ENCODE measurements around the gene OVCH2. TPM values are rescaled to one million over a fixed set of nuclear protein-coding genes. Genes with fewer than 3 reads are reported as not detected.
"Not testable (repeated sequence)": the region's sequence is repeated elsewhere in the genome, so short reads cannot be mapped to it uniquely, and the experiment has no call there.

The OVCH2 gene, protein sequence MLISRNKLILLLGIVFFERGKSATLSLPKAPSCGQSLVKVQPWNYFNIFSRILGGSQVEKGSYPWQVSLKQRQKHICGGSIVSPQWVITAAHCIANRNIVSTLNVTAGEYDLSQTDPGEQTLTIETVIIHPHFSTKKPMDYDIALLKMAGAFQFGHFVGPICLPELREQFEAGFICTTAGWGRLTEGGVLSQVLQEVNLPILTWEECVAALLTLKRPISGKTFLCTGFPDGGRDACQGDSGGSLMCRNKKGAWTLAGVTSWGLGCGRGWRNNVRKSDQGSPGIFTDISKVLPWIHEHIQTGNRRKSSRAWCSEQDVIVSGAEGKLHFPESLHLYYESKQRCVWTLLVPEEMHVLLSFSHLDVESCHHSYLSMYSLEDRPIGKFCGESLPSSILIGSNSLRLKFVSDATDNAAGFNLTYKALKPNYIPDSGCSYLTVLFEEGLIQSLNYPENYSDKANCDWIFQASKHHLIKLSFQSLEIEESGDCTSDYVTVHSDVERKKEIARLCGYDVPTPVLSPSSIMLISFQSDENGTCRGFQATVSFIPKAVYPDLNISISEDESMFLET
- polyA plus RNA-seq (ENCODE audit: insufficient read length in 12 of 12) = 1 to 10 TPM in 2 of 12 donors, under 1 TPM in 7, not detected in 3; 0.15 to 4.7 (median 0.51) TPM
- long read RNA-seq, donor 1 = 0 reads
- long read RNA-seq, donor 2 = 0 reads
- long read RNA-seq, donor 3 = 0 reads
- long read RNA-seq, donor 4 = 0 reads
- long read RNA-seq, donor 5 = 0 reads
- long read RNA-seq, donor 6 = 0 reads
- long read RNA-seq, donor 7 = 0 reads
- long read RNA-seq, donor 8 = 0 reads
- long read RNA-seq, donor 9 = 0 reads
- long read RNA-seq, donor 10 = 0 reads
- long read RNA-seq, donor 11 = 0 reads

DNA sequence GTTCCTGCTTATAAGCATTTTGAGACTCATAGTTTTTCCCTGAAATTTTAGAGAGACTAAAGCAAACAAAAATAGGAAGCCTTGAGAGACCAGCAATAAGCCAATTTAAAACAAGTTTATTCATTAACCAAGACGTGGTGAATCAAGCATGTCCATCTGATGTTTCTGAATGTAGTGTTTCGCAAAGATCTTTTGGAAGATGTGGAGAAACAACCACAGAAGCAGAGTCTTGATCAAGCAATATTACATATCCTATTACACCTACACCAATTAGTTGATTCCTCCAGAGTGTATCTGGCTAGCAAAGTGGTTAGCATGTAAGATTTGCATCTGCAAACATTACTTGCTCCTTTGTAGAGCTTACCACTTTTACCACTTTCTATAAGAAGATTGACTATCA lies at the start of gene OVCH2:
OVCH2 (minus strand) TSS at position 101 of the 400 bp plus-strand sequence; CDS start at position 18, 83 bp downstream.
- DNase-seq = no peak

DNA sequence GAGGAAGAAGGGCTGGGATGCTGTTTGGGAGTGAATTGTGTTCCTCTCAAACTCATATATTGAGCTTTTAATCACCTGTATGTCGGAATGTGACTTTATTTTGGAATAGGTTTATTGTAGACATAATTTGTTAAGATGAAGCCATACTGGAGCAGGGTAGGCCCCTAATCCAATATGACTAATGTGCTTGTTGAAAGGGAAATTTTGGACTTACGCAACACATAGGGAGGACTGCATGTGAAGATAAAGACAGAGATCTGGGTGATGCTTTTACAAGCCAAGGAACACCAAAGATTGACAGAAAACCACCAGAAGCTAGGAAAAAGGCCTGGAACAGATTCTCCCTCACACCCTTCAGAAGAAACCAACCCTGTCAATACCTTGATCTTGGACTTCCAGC lies 43.2 kb upstream of the OVCH2 start:
- no peak for DNase-seq

DNA sequence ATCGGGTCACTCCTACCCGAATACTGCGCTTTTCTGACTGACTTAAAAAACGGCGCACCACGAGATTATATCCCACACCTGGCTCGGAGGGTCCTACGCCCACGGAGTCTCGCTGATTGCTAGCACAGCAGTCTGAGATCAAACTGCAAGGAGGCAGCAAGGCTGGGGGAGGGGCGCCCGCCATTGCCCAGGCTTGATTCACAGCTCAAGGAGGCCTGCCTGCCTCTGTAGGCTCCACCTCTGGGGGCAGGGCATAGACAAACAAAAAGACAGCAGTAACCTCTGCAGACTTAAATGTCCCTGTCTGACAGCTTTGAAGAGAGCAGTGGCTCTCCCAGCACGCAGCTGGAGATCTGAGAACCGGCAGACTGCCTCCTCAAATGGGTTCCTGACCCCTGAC lies 28.5 kb upstream of the OVCH2 start:
- not testable (repeated sequence) for DNase-seq

GRCh38 chr11:7714786-7715185 lies 8.5 kb upstream of the OVCH2 start:
- DNase-seq = no peak

DNA sequence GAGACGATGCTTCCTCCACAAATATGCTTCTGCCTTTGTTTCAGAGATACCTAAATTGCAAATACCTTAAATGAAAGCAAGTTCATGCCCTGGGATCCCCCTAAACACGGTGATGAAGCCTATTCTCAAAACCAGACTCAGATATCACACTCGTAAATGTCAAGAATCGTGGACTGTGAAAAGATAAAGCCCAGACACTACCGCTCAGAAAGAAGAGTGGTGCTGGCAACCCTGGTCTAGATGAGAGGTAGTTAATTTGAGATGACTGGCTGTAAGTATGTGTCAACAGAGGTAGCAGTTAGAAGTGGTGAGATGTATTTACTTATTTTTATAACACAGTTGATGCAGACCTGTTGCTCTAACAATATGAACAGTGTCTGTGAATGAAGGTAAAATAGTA lies 2.5 kb downstream of the OVCH2 start:
- no peak for DNase-seq

GRCh38 chr11:7696424-7696823 lies 9.9 kb downstream of the OVCH2 start:
- no peak for DNase-seq

DNA sequence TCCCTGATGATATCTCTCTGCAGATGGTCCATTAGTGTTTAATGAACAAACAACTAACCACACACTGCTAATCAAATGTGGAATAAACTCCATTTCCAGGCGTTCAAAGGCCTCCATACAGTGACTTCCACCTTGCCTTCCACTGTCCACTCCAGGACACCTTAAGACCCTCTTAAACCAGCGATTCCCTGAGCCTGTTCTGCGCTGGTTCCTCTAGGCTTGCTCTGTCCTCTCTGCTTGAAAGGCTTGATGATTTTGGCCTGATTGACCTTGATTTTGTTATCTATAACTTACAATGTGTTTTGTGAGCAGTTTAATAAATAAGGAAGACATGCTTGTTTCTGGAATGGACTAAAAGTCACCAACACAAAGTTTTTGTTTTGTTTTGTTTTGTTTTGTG lies 12.0 kb downstream of the OVCH2 start:
- DNase-seq = no peak

DNA sequence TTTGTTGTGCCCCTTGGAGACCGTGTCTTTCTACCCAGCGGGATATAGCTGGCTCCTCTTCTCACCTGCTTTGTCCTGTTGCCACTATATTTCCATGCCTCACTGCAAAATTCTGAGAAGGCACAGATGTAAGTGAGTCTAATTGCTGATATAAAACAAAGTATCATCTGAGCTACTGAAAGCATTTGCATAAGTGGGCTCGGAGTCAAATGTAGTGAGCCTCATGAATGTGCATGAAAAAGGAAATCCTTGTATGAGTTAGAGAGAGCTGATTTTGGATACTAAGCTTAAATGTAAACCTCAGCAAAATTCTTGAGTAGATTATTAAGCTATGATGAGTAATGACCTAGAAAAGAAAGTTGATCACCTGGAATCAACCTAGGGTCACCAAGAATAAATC lies 13.9 kb downstream of the OVCH2 start:
- no peak for DNase-seq

DNA sequence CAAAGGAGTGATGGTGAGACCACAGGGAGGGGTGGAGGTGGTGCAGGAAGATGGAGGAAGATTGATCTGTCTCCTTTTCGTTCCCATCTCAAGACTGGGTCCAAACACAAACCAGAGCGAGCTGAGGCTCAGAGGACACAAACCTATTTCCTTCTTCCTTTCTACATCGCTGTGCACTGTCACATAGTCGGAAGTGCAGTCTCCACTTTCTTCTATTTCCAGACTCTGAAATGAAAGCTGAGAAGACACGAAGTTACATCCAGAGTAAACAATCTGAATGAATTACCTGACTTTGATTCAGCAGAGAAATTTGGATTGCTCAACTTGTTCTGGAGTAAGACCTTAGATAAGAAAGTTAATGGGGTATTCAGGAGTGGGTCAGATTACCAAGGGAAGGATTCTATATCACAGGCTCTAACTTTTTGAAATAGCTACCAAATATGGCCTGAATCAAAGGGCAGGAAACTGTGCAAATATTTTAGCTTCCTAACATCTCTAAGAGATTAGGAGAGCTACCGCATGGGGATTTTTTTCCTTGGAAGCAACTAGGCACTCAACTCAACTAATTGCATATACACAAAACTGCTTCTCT lies 14.4 kb downstream of the OVCH2 start:
- DNase-seq = no peak

DNA sequence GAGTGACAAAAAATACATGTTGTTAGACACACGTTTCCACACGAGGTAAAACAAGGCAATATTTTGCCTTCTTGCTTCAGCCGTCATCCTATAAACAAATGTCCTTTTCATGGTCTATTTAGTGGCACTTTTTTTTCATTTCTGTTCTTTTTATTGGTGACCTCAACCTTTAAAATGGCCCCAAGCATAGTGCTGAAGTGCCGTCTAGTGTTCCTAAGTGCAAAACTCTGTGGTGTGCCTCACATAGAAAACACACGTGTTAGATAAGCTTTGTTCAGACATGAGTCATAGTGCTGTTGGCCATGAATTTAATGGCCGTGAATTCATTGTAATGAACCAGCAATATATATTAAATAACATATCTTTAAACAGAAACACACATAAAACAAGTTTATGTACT lies 15.6 kb downstream of the OVCH2 start:
- DNase-seq = no peak

- DNase-seq = no peak
Measured at GRCh38 chr11:7689239-7689638, 17.0 kb downstream of the OVCH2 start.

- peak; percentile 41 for DNase-seq
Measured at GRCh38 chr11:7688238-7688826, 17.9 kb downstream of the OVCH2 start.

- DNase-seq = no peak
Measured at GRCh38 chr11:7687386-7687785, 18.9 kb downstream of the OVCH2 start.

DNA sequence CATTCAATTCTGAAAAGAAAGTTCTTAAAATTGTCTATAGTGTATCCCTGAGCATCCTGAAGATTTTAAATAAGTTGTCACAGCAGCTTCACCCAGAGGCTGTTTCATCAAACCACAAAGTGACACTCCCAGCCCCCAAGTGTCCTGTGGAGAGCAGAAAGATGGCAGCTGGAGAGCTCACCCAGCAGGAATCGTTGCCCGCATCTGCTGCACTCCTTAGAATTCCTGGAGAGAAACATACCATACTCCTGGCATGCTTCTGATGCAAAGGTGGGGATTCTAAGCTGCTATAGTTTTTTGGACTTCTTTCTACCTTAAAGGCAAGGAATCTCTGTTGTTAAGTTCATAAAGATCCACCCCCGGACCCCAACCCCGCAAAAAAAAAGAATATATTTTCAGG lies 19.5 kb downstream of the OVCH2 start:
- no peak for DNase-seq

DNA sequence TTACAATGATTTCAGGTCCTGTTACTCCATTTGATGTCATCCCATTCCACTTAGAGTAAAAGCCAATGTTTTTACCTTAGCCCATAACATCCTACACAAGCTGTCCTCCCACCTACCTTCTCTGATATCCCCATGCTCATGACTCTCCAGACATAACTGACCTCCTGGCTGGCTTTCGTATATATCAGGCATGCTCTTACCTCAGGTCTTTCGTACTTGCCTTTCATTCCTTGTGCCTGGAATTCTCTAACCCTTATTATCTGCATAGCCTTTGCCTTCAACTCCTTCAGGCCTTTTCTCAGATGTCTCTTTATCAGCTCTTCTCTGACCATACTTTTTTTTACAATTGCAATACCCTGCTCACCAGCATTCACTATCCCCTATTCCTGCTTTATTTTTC lies 22.7 kb downstream of the OVCH2 start:
- DNase-seq = no peak

DNA sequence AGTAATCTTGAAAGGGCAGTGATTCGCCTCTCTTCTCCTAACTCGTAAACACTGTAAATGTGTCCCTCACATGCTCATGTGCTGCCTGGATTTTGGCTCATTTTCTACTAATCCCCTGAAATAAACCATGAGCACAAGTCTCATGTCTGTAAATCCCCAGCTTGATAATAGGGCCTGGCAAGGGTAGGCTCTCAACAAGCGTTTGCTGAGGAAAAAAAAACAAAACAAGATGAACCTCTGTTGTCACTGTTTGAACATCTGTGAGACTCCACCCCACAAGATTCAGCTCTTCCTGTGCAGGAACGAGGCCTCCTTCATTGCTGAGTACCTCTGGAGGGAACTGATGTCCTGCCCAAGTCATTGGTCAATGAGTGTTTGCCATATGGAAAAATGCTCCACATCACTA lies 28.5 kb downstream of the OVCH2 start:
- DNase-seq = no peak

GRCh38 chr11:7677071-7677470 lies 29.2 kb downstream of the OVCH2 start:
- no peak for DNase-seq

- no peak for DNase-seq
Measured at GRCh38 chr11:7675631-7676030, 30.6 kb downstream of the OVCH2 start.

DNA sequence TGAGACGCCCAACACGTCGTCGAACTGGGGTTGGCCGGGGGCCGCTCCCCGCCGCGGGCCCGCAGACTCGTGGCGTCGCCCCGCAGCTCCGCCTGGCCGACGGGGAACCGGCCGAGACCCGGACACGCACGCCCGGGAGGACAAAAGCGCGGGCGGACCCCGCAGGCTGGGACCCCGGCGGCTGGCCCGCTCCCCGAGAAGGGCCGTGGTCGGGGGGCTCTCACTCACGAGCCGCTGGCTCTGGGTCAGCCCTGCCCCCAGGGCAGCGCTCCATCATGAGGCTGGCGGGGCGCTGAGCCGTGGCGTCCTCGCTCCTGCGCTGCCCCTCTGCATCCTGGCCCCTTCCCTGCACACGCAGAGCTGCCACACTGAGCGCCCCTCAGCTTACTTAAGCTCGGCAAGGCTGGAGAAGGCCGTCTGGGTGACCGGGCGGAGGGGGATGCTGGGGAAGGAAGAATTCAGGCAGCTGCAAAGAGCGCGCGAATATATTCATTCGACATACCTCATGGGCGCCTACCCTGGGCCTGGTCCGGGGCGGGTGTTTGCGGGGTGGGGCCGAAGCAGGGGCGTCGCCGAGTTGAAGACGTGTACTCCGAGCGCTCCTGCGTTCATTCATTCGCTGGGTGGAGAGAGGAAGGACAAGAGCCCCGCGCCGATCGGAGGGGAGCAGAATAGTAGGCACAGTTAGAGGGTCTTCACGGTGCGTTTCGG lies 32.4 kb downstream of the OVCH2 start:
- DNase-seq = peak; percentile 44

- peak; percentile 80 for DNase-seq
Measured at GRCh38 chr11:7672960-7673723, 33.1 kb downstream of the OVCH2 start, which contains the start of gene CYB5R2. TSS of gene CYB5R2 (minus strand) at chr11:7673500. CDS start at chr11:7672825, 675 bp downstream.

Measured in muscle of arm (tissue), 14 donors.